Inflammatory macrophage (primary cell): ENCODE measurements around the gene KRTAP5-2.
A peak's percentile ranks its signal among the peaks of the same experiment; 100 is the strongest.

Experiments
- DNase-seq, 2 donors: peaks; one replicate each; pipeline ENCODE4 v3.0.0-alpha.2; 2020 to 2022

The KRTAP5-2 gene

DNA sequence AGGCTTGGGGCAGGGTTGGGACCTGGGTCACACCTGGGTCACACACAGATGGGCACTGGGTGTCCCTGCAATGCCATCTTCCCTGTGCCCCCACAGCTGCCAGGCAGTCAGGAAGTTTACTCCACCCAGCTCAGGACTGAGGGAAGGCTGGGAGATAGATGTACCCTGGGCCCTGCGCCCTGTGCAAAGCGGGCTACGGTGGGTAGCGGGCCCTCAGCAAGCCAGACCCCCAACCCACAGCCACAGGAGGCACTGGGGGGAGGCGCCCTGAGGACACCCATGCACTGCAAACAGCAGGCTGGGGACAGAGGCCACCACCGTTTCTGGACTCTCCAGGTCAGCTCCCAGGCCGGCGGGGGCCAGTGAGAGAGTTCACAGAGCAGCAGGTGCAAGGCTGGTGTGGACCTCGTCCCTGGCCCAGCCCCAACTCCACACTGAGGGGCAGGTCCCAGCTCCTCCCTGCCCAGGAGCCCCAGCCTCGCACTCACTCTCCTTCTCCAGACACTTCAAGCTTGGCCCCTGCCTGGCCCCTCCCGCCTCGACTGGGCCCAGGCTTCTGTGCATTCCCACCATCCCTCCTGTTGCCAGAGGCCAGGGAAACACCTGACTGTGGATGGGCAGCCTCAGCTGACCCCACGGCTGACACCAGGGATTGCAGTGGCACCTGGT is 30.9 kb downstream of the KRTAP5-2 start:
- no peak for DNase-seq

DNA sequence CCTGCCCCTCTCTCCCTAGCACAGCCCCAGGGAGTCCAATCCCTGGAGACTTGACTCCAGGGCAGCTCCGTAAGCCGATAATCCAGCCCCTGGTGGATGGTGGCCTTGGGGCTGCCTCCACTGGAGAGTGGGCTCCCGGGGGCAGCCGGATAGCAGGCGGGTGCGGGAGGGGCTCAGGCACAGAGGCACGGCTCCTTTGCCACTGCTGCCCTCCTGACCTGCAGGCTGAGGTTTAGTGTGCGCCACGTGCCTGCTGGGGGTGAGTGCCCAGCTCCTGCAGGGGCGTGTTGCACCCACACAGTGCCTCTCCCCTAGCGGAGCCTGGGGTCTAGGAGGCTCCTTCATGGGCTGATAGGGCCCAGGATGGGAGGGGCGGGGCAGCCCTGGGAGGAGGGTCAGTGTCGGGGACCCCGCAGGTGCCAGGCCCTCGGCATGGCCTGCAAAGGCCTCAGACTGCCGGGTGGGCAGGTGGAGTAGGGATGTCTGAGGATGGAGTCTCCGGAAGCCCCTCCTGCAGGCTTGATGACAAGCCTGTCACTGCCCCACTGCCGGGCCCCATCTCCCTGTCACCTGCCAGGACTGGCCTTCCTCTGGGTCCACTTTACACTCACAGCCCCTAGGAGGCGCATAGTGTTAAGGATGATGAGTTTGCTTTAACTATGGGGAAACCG is 31.6 kb downstream of the KRTAP5-2 start:
- DNase-seq, result no peak

DNA sequence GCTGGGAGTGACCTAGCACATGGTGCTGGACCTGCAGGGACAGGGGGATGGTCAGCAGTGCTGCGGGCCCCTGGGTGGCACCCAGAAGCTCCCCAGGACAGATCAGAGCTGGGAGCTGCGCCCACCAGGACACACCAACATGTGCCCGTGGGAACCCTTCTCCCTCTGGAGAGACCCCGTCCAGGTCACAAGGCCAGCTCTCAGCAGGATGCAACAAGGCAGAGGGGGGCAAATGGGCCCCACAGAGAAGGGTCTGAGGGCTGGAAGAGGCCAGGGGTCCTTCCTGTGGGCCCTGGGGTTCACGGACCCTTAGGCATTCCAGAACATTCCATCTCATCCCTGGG is 32.2 kb downstream of the KRTAP5-2 start:
- DNase-seq, result no peak

DNA sequence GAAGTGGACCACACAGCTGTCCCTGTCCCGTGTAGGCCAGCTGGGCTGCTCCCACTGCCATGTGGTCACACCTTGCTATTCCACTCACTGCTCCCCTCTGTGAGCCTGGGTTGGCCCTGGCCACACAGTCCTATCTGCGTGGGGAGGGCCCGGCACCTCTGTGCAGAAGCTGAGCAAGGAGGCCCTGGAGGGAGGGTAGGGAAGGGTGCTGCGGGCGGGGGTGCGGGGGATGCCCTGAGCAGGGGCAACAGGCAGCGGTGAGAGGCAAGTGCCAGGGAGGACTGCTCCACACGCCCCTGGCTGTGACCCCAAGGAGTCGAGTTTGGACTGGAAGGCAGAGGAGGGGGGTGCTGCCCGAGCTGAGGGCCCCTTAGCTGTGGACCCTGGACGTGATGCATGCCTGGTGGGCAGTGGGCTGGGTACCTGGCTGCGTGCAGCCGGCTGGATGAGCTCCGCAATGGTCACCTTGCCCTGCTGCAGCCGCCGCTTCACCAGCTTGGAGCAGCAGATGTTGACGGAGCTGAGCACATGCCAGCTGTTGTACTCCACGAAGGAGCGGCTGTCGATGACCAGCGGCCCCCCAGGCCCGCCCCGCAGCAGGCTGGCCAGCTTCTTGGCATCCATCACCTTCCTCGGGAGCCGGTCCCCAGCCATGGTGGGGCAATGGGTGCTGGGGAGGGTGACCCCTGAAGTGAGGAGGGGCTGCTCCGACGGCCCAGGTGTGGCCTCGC is 32.8 kb downstream of the KRTAP5-2 start:
- DNase-seq, result no peak

DNA sequence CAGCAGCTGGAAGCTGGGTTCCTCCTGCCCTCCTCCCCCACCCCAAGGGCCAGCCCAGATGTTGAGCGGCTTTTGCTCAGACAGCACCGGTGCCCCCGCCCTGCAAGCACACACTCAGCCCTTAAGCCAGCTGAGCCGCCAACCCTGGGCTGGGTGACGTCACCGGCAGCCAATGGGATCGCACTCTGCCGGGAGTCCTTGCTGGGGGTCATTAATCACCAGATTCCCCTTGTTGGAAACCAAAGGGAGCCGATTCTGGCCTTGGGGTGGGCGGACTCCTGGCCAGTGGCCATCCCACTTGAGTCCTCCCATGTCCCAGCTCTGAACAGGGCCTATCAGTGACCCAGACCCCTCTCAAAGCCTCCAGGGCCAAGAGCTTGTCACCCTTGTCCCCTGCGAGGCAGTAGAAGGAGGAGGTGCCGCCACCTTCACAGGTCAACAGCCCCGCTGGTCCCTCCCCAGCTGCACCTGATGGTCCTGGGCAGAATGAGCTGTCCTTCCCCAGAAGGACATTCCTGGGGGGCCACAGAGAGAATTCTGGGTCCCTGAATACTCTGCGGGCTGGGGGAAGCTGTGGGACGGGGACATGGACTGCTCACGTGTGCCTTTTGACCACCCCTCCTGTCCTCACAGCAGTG is 33.4 kb downstream of the KRTAP5-2 start:
- peak in 1 of 2 donors; percentile 11 for DNase-seq

DNA sequence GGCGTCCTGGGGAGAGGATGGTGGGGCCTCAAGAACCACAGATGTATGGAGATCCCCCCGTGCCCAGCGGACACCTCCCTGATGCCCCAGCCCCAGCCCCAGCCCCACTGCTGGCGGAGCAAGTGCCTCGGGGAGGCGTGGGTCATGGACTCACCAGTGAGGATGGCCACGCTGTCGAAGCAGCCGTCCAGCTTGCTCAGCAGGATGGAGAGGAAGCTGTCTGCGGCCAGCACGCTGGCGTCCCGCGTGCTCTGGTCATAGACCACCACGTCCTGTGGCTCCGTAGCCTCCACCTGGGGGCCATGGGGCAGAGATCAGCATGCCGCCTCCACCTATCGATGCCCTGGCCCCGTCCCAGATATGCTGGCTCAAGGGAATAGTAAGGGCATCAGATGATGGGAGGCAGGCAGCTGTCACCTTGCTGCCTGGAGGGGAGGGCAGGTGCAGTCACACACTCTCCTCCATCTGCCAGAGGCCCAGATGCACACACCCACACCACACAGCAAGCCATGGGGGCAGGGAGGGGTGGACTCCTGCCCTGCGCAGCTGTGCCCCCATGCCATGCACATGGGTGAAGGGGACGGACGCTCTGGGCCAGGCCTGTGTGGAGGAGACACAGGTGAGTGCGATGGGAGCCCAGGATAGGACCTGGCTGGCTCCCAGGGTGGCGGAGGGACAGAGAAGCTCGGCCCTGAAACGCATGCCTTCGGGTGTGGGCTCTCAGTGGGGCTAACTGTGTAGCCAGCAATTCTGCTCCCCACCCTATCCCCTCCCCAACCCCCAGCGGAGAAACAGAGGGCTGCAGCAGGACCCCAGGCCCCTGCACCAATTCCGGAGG is 34.2 kb downstream of the KRTAP5-2 start:
- no peak for DNase-seq

DNA sequence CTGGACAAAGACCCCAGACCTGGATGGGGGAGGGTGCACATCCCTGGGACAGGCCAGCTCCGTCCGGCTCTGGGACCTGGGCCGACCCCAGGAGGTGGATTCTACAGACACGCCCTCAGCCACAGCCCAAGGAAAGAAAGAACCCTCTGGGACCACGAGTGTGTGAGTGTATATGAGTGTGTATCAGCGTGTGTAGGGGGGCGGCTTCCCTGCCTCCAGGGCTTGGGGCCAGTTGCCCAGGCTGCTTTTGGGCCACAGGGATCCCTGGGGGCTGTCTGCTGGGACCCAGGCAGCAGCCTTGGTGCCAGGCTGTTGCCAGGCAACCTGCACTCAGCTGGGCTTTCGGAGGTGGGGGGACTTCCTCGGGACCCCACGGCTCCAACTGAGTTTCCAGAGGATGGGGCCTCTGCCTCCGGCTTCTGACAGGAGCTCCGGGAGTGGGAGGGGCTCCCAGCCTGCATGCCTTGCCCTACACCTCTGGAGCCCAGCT is 34.9 kb downstream of the KRTAP5-2 start:
- DNase-seq, result no peak

DNA sequence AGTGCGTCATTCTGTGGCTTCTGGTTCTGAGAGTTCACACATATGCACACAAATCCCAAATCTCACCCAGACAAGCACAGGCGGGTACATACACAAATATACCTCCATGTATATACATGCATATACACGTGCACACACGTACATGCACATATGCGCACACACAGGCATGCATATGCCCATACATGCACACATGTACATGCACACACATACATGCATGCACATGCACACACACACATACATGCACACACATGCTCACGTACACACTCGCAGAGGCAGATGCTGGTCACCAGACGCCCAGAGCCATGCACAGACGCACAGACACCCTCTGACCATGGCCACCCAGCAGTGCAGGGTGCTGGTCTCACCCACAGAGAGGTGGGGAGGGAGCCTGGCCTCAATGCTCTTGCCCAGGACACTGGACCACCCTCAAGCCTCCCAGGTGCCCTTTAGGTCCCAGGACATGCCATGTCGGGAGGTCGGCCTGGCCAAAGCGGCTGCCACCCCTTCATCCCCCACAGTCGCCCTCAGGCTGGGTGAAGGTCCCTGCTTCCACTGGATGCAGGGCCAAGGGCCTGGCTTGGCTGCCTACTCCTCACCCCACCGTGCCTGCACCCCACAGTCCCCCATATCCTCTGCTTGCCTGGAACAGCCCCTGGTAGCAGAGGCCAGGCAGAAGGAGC is 35.5 kb downstream of the KRTAP5-2 start:
- no peak for DNase-seq

DNA sequence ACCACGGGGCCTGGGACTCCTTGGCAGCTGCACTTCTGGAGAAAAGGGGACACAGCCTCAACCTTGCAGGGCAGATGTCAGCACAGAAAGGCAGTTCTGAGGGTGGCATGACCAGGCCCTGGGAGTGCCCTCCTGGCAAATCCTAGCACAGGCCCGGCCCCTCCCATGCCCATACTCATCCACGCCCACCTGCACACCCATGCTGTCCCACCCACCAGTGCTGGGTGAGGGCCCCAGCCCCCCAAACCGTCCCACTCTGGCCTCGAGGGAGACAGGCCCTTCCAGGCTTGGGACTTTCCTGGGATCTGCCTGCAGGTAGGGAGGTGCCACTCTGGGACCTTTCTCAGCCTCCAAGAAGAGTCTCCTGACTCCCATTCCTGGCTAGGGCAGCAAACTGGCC is 36.1 kb downstream of the KRTAP5-2 start:
- DNase-seq, result no peak

DNA sequence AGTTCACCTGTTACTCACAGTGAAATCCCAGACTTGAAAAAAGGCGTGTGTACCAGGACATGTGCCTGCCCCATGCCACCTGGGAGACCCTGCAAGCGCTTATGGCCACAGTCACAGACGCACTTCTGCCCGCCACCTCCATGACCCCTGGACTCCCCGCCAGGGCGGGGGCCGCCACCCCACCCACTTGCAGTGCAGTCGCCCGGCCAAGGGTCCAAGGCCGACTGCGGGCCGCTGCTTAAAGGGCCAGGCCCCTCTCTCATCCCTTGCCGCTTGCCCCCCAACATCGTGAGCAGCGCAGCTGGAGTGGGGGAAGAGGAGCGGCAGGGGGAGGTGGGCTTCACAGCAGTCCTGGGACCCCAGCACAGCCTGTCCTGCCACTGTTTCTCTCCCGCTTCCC is 36.8 kb downstream of the KRTAP5-2 start:
- DNase-seq, result no peak

DNA sequence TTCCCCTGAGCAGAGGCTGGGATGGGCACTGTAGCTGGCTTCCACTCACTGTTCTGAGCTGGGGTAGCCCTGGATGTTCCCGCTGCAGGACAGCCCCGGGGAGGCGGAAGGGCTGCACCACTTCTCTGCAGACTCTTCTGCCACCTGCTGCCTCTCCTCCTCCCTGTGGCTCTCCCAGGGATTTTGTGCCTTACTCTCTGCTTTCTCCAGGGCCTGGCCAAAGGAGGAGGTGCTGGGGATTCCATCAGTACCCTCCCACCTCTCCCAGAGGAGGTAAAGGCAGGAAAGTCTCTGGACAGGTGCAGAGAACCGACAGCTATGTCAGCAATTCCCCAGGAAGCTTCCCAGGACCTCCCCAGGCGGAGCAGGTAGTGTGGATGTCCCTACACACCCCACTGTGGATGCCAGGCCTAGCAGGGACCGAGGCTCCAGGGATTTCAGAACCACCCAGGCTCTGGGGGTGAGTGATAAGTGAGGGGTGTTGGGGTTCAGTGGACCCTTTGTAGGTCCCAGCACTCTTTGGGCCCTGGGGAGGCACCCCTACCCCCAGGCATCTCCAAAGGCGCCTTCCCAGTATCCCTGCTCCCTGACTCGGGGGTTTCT is 37.3 kb downstream of the KRTAP5-2 start:
- no peak for DNase-seq

DNA sequence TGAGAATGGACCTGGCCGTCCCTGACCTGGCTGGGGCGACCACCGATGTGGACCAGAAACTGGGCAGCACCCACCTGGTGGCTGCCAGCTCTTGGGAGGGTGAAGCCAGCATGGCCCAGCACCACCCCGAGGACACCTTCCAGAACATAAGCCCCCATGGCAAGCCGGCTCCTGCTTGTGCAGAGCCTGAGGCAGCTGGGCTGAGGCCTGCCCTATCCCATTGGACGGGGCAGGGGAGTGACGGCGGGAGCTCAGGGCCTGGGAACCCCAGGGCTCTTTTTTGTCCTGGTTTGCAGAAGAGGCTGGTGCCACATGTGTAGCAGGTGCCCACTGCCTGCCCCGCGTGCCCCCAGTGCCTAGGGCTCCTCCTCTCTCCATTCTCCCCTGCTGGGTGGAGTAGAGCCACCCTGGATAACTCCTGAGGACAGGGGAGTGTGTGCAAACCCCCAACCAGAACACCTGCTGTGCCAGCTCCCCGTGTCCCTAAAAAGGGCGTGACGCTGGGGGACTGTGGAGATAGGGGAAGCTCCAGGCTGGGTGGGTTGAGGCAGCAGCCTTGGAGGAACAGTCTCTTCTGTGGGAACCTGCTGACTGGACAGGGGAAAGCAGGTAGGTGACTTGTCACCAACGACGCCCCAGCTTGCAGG is 38.0 kb downstream of the KRTAP5-2 start:
- DNase-seq, result no peak

DNA sequence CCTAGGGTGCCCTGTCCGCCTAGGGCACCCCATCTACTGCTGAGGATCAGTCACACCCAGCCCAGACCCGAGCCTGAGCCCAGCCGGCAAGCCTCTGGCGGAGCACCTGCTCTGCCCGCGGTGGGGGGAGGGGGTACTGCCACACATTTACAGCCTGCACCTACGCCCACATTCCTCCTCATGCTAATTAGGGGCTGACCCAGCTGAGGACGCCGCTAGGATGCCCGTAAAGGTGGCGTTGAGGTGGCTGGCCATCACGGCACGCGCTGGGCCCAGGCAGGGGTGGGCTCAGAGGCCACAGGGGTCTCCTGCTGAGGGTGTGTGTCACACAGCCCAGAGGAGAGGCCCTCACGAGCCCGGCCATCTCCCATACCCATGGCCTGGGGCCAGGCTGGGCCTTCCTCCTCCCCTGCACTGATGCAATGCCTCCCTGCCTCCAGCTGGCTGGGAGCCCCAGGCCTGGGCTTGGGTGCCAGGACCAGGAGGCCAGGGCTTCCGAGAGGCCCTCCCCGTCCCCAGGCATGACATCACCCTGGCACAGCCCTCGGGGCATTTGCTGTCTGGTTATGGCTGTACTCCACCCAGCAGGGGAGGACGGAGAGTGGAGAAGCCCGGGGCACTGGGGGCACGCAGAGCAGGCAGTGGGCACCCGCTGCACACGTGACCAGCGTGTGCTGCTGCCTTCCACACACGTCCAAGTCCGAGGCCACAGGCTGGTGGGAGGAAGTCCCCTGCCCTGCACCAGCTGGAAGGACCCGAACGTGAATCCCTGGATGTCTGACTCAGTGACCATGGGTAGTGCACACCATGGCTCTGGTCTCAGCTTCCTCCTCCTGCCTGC is 38.8 kb downstream of the KRTAP5-2 start:
- peak in 1 of 2 donors; percentile 19 for DNase-seq

DNA sequence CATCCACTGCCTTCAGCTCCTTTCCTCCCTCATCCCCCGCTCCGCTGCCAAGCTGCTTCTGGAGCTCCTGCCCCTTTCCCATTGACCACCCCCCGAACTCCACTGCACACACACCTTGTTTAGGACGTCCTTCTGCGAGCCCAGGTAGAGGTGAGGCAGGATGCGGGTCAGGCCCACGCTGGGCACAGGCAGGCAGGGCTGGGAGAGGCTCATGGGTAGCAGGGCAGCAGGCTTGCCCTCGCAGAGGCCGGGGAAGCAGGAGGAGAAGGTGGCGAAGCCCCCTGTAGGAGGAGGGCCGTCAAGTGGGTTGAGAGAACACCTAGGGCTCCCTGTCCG is 39.4 kb downstream of the KRTAP5-2 start:
- no peak for DNase-seq

DNA sequence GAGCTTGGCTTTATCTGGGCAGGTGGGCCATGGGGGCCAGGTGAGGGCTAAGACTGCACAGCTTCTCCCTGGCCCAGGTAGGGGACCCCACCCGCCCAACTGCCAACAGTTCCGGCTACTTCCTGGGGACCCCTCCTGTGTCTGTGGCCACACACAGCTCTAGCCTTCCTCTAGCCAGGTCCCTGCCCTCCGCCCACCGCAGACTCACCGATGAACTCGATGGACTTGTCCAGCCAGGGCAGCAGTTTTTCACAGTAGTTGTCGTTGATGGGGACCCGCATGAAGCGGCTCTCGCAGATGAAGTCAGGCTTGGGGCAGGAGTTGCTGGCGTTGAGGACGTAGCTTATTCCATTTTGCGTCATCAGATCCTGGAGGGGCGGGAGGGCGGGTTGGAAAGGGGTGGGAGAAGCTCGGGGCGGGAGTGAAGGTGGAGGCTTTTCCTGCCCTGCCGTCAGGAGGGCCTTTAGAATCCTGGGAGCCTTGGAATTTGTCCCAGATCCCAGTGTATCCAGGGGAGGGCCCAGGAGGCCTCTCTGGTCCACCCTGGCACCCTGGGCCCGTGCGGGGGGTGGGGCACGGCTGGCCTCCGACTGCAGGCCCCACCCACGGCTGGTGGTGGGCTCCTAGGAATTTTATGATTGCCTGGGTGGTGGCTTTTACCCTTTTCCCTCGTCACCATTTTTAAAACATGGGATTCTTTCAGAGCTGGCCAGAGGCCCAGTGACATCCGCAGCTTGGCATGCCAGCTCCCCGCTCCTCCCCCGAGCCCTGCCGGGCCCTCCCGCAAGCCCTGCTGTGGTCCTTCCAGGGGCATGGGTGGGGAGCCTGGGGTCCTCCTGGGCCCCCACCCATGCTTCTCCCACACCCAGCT is 40.0 kb downstream of the KRTAP5-2 start:
- no peak for DNase-seq

DNA sequence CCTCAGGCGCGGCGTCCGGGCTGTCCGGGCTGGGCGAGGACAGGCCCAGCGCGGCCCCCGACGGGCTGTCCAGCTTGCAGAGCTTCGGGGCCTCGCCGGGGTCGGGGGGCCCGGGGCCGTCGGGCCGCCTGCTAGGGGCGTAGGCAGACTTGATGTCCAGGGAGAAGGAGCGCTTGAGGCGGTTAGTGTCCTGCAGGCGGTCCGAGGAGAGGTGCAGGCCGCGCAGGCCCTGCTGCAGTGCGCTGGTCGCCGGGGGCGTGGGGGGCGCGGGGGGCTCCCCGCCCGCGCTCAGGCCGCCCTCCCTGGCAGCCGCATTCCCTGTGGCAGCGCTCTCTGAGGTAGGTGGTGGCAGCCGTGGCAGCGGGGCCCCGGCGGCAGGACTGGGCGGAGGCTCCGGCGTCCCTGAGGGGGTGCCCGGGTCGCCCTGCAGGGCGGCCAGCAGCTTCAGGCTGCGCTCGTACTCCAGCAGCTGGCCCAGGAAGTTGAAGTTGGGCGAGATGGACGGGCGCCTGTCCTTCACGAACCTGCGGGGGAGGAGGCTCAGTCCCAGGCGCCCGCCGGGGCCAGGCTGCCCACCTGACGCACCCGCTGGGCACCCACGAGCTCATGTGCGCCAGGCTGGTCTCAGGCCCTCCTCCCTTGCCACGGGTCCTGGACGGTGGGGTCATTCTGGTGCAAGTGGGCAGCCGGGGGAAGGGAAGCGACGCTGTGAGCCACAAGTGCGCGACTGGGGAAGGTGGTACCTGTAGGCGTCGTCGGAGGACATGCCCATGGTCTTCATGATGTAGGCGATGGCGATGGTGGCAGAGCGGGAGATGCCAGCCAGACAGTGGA is 40.8 kb downstream of the KRTAP5-2 start:
- DNase-seq, result no peak

DNA sequence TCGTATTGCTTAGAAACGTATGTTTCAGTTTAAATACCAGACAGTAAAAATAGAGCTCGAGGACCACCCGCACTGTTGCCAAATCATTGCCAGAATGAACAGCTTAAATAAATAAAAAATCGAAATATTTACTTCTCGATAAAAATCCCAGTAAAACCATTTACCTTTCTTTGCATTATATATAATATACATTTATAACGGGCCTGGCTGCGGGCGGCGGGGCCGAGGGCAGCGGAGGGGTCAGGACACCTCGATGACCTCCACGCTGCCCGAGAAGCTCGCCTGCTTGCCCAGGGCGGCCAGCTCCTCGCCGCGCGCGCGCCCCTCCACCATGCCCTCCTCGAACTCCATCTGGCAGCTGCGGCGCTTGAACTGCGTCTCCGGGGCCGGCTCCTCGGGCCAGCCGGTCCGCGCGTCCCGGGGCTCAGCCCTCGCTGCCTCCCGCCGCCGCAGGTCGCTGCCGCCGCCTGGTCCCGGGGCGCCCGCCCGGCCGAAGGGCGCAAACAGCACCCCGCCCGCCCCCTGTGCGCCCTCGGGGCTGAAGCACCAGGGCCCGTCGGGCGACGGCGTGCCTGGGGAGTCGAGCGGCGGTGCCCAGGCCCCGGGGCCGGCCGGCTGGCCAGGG is 41.7 kb downstream of the KRTAP5-2 start:
- DNase-seq, result no peak
